Measurements from ENCODE around the gene KCNK10. TPM values are rescaled to one million over a fixed set of nuclear protein-coding genes. Genes with fewer than 3 reads are reported as not detected.

Gene KCNK10
- total and polyA plus RNA-seq, 3 experiments from 2014 or later, result not detected

- ChIA-PET POLR2A (no interaction called here), CTCF (no interaction called here)
- DNase-seq, result no peak
- H3K4me1 ChIP-seq (ENCODE audit: insufficient read depth, low read length), result no peaks in the 10 kb centered on the region
- H3K27me3 ChIP-seq (ENCODE audit: insufficient read depth, low read length, poor library complexity, severe bottlenecking), result no peaks in the 10 kb centered on the region
- H3K9me3 ChIP-seq (ENCODE audit: low read length), result no peaks in the 10 kb centered on the region
- Mint-ChIP-seq H3K4me3 (no peak overlapping the region), H3K9me3 (peaks cover 0 to 2% (median 0%) of the 10 kb centered on the region in 5 donors), H3K27ac (no peak overlapping the region), H3K27me3 (peaks cover 27 to 49% of the 10 kb centered on the region in 2 donors), H3K4me1 (peaks cover 0 to 5% (median 3%) of the 10 kb centered on the region in 3 donors), H3K36me3 (peaks cover 0 to 1% (median 0%) of the 10 kb centered on the region in 3 donors)
- H3K27ac ChIP-seq (ENCODE audit: low read depth, low read length), result no peak overlapping the region
- no peaks in the 10 kb centered on the region for H3K36me3 ChIP-seq (ENCODE audit: insufficient read depth, low read length)
- H3K4me3 ChIP-seq (ENCODE audit: low read length), result no peak overlapping the region
Measured at GRCh38 chr14:88297306-88297705, 25.8 kb downstream of the KCNK10 start.

- POLR2A ChIA-PET, result no interaction called here
Measured at GRCh38 chr14:88296351-88296750, 26.7 kb downstream of the KCNK10 start.

GRCh38 chr14:88289996-88290395 lies 33.1 kb downstream of the KCNK10 start:
- ChIA-PET CTCF (no interaction called here), POLR2A (no interaction called here)
- no peaks in the 10 kb centered on the region for H3K27me3 ChIP-seq (ENCODE audit: insufficient read depth, low read length, poor library complexity, severe bottlenecking)
- H3K4me3 ChIP-seq (ENCODE audit: low read length), result no peak overlapping the region
- no peak for DNase-seq
- H3K36me3 ChIP-seq (ENCODE audit: insufficient read depth, low read length), result no peaks in the 10 kb centered on the region
- H3K9me3 Mint-ChIP-seq, result no peaks in the 10 kb centered on the region
- peaks cover 10 to 37% of the 10 kb centered on the region in 2 donors for H3K27me3 Mint-ChIP-seq
- H3K27ac Mint-ChIP-seq, result peak overlapping the region in 1 of 8 donors; percentile 29
- H3K36me3 Mint-ChIP-seq, result no peaks in the 10 kb centered on the region
- no peaks in the 10 kb centered on the region for H3K9me3 ChIP-seq (ENCODE audit: low read length)
- no peak overlapping the region for H3K4me3 Mint-ChIP-seq
- no peak overlapping the region for H3K27ac ChIP-seq (ENCODE audit: low read depth, low read length)
- H3K4me1 ChIP-seq (ENCODE audit: insufficient read depth, low read length), result no peaks in the 10 kb centered on the region
- no peaks in the 10 kb centered on the region for H3K4me1 Mint-ChIP-seq

More at GRCh38 chr14:88296351-88296750, 26.7 kb downstream of the KCNK10 start:
- Mint-ChIP-seq H3K27me3 (peaks cover 20 to 42% of the 10 kb centered on the region in 2 donors), H3K4me3 (no peak overlapping the region), H3K36me3 (peaks cover 0 to under 1% (median 0%) of the 10 kb centered on the region in 3 donors), H3K27ac (no peak overlapping the region), H3K4me1 (peaks cover 0 to 5% (median 3%) of the 10 kb centered on the region in 3 donors), H3K9me3 (no peaks in the 10 kb centered on the region)
- Histone ChIP-seq H3K36me3 (ENCODE audit: insufficient read depth, low read length) (no peaks in the 10 kb centered on the region), H3K27ac (ENCODE audit: low read depth, low read length) (no peak overlapping the region), H3K4me3 (ENCODE audit: low read length) (no peak overlapping the region), H3K27me3 (ENCODE audit: insufficient read depth, low read length, poor library complexity, severe bottlenecking) (no peaks in the 10 kb centered on the region), H3K9me3 (ENCODE audit: low read length) (no peaks in the 10 kb centered on the region), H3K4me1 (ENCODE audit: insufficient read depth, low read length) (no peaks in the 10 kb centered on the region)
- DNase-seq, result no peak
- CTCF ChIA-PET, result no interaction called here

GRCh38 chr14:88289234-88289633 lies 33.8 kb downstream of the KCNK10 start:
- H3K27me3 ChIP-seq (ENCODE audit: insufficient read depth, low read length, poor library complexity, severe bottlenecking), result no peaks in the 10 kb centered on the region
- ChIA-PET CTCF (no interaction called here), POLR2A (no interaction called here)
- no peaks in the 10 kb centered on the region for H3K4me1 Mint-ChIP-seq
- no peaks in the 10 kb centered on the region for H3K36me3 ChIP-seq (ENCODE audit: insufficient read depth, low read length)
- H3K27ac ChIP-seq (ENCODE audit: low read depth, low read length), result no peak overlapping the region
- H3K4me3 Mint-ChIP-seq, result no peak overlapping the region
- H3K9me3 Mint-ChIP-seq, result no peaks in the 10 kb centered on the region
- no peak overlapping the region for H3K27ac Mint-ChIP-seq
- H3K9me3 ChIP-seq (ENCODE audit: low read length), result no peaks in the 10 kb centered on the region
- H3K4me3 ChIP-seq (ENCODE audit: low read length), result no peak overlapping the region
- no peak for DNase-seq
- H3K27me3 Mint-ChIP-seq, result peaks cover 7 to 29% of the 10 kb centered on the region in 2 donors
- H3K36me3 Mint-ChIP-seq, result no peaks in the 10 kb centered on the region
- H3K4me1 ChIP-seq (ENCODE audit: insufficient read depth, low read length), result no peaks in the 10 kb centered on the region

GRCh38 chr14:88286309-88286708 lies 36.8 kb downstream of the KCNK10 start:
- Mint-ChIP-seq H3K27me3 (peaks cover 4 to 37% of the 10 kb centered on the region in 2 donors), H3K9me3 (no peaks in the 10 kb centered on the region), H3K4me3 (no peak overlapping the region), H3K27ac (no peak overlapping the region), H3K36me3 (no peaks in the 10 kb centered on the region), H3K4me1 (no peaks in the 10 kb centered on the region)
- Histone ChIP-seq H3K4me1 (ENCODE audit: insufficient read depth, low read length) (no peaks in the 10 kb centered on the region), H3K27me3 (ENCODE audit: insufficient read depth, low read length, poor library complexity, severe bottlenecking) (no peaks in the 10 kb centered on the region), H3K9me3 (ENCODE audit: low read length) (no peaks in the 10 kb centered on the region), H3K4me3 (ENCODE audit: low read length) (no peak overlapping the region), H3K27ac (ENCODE audit: low read depth, low read length) (no peak overlapping the region), H3K36me3 (ENCODE audit: insufficient read depth, low read length) (no peaks in the 10 kb centered on the region)
- no peak for DNase-seq
- POLR2A ChIA-PET, result no interaction called here
- CTCF ChIA-PET, result no interaction called here

GRCh38 chr14:88281447-88281846 lies 41.6 kb downstream of the KCNK10 start:
- ChIA-PET CTCF (no interaction called here), POLR2A (no interaction called here)
- Histone ChIP-seq H3K9me3 (ENCODE audit: low read length) (no peaks in the 10 kb centered on the region), H3K27me3 (ENCODE audit: insufficient read depth, low read length, poor library complexity, severe bottlenecking) (no peaks in the 10 kb centered on the region), H3K36me3 (ENCODE audit: insufficient read depth, low read length) (no peaks in the 10 kb centered on the region), H3K4me3 (ENCODE audit: low read length) (no peak overlapping the region), H3K27ac (ENCODE audit: low read depth, low read length) (no peak overlapping the region), H3K4me1 (ENCODE audit: insufficient read depth, low read length) (no peaks in the 10 kb centered on the region)
- H3K9me3 Mint-ChIP-seq, result no peaks in the 10 kb centered on the region
- no peak overlapping the region for H3K27ac Mint-ChIP-seq
- H3K4me1 Mint-ChIP-seq, result no peaks in the 10 kb centered on the region
- H3K36me3 Mint-ChIP-seq, result no peaks in the 10 kb centered on the region
- no peak overlapping the region for H3K4me3 Mint-ChIP-seq
- H3K27me3 Mint-ChIP-seq, result peaks cover 2 to 26% of the 10 kb centered on the region in 2 donors
- DNase-seq, result no peak

- H3K4me1 ChIP-seq (ENCODE audit: insufficient read depth, low read length), result no peaks in the 10 kb centered on the region
- no peak overlapping the region for H3K4me3 ChIP-seq (ENCODE audit: low read length)
- H3K27ac ChIP-seq (ENCODE audit: low read depth, low read length), result no peak overlapping the region
- Mint-ChIP-seq H3K27ac (no peak overlapping the region), H3K4me3 (no peak overlapping the region), H3K27me3 (peaks cover 2 to 48% of the 10 kb centered on the region in 2 donors), H3K4me1 (no peaks in the 10 kb centered on the region), H3K36me3 (no peaks in the 10 kb centered on the region), H3K9me3 (no peaks in the 10 kb centered on the region)
- H3K27me3 ChIP-seq (ENCODE audit: insufficient read depth, low read length, poor library complexity, severe bottlenecking), result no peaks in the 10 kb centered on the region
- no peaks in the 10 kb centered on the region for H3K9me3 ChIP-seq (ENCODE audit: low read length)
- ChIA-PET CTCF (no interaction called here), POLR2A (no interaction called here)
- DNase-seq, result no peak
- no peaks in the 10 kb centered on the region for H3K36me3 ChIP-seq (ENCODE audit: insufficient read depth, low read length)
Measured at GRCh38 chr14:88276923-88277596, 46.0 kb downstream of the KCNK10 start.

- ChIA-PET CTCF (no interaction called here), POLR2A (no interaction called here)
- H3K9me3 Mint-ChIP-seq, result no peaks in the 10 kb centered on the region
- peaks cover 13 to 49% of the 10 kb centered on the region in 2 donors for H3K27me3 Mint-ChIP-seq
- no peaks in the 10 kb centered on the region for H3K4me1 ChIP-seq (ENCODE audit: insufficient read depth, low read length)
- H3K9me3 ChIP-seq (ENCODE audit: low read length), result no peaks in the 10 kb centered on the region
- no peaks in the 10 kb centered on the region for H3K36me3 ChIP-seq (ENCODE audit: insufficient read depth, low read length)
- H3K4me3 ChIP-seq (ENCODE audit: low read length), result no peak overlapping the region
- no peaks in the 10 kb centered on the region for H3K4me1 Mint-ChIP-seq
- no peak overlapping the region for H3K4me3 Mint-ChIP-seq
- H3K27me3 ChIP-seq (ENCODE audit: insufficient read depth, low read length, poor library complexity, severe bottlenecking), result no peaks in the 10 kb centered on the region
- DNase-seq, result no peak
- no peak overlapping the region for H3K27ac ChIP-seq (ENCODE audit: low read depth, low read length)
- H3K36me3 Mint-ChIP-seq, result no peaks in the 10 kb centered on the region
- no peak overlapping the region for H3K27ac Mint-ChIP-seq
Measured at GRCh38 chr14:88272390-88273269, 50.4 kb downstream of the KCNK10 start.
